ENCODE measurements around the gene FAM47E. TPM values are rescaled to one million over a fixed set of nuclear protein-coding genes. Genes with fewer than 3 reads are reported as not detected.
"Not testable (repeated sequence)": the region's sequence is repeated elsewhere in the genome, so short reads cannot be mapped to it uniquely, and the experiment has no call there.

The FAM47E gene
- polyA plus RNA-seq, 1 donor = 1.5 TPM

DNA sequence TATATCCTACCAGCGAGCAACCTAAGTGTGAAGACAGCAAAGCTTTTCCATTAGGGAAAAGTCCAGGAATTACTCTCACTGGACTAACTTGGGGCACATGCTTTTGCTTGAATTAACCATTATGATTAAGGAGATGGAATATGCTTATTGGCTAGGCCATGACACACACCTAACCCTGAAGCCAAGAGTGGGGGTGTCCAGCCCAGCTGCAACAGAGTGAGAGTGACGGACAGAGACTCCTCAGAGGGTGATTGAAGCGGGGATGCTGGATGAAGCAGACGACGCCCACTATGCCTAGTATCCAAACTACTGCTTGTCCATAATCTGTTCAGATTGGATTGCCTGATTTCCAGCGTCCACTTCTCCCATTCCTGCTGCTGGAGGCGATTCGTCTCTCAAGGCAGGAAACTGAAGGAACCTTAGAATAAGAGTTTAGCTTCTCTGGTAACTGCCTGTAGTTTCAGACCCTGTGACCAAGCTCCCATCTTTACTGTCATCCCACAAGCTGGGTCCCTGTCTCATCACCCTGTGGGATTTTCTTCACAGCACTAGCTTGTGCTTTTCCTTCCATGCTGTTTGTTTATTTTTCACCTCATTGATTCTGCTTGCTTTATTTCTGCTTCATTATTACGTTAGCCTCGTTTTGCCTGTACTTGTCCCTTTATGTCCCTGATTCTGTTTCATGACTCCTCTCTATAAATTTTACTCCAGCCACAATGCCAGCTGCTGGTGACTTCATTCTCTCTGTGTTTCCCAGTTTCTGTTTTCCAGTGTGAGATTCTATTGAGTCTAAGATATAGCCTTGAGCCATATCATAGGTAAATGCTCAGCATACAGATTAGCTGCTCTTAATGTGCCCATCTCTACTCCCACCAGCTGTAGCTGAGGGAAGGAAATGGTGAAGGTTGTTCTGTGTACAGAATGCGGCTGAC, 19.0 kb downstream of the FAM47E start:
- DNase-seq (ENCODE audit: low read depth) = no peak

DNA sequence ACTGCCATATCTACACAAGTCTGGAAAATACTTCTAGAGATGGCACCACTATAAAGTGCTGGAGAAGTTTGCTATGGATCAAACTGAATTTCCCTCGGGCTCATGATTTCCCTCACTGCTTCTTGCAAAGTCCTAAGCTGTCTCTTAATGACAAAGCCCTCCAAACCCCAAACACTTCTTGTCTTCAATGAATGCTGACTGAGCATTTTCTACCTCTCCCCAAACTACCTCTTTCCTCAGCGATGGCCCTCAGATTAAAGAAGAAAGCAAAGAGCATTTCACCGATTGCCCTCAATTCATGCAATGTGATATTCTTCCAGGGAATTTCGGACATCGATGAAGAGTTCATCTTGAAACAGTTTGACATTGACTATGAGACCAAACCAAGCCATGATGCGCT, 19.7 kb downstream of the FAM47E start:
- DNase-seq (ENCODE audit: low read depth) = no peak

DNA sequence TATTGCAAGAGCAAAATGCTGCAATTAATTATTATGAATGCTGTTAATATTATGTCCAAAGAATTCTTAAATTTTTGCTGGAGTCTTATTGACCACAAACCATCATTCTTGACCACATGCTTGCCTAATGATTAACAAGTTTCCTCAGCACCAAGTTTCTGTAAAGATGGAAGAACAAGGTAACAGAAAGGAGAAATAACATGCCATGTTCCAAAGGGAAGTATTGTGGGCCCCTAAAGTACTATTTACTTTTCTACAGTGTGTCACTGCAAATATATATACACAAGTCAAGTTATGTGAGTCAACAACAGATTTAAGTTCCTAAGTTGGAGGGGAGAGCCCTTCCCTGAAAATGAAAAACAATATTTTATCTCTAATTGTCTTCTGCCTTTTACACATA, 20.6 kb downstream of the FAM47E start:
- DNase-seq (ENCODE audit: low read depth) = no peak

DNA sequence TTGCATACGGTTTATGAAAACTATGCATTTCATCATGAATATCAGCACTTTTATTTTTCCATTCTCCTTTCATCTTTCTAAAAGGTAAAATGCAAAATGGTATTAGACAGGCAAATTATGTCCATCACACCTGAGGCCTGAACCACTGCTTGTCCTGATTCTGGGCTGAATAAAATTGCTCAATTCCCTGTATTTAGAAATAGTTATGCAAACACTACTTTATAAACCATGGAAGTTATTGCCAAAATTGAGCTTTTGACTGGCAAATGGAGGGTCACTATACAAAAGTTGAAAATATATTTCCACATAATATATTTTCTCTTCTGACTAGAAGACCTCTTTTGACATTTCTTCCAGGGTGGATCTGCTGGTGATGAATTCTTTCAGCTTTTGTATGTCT, 21.1 kb downstream of the FAM47E start:
- no peak for DNase-seq (ENCODE audit: low read depth)

DNA sequence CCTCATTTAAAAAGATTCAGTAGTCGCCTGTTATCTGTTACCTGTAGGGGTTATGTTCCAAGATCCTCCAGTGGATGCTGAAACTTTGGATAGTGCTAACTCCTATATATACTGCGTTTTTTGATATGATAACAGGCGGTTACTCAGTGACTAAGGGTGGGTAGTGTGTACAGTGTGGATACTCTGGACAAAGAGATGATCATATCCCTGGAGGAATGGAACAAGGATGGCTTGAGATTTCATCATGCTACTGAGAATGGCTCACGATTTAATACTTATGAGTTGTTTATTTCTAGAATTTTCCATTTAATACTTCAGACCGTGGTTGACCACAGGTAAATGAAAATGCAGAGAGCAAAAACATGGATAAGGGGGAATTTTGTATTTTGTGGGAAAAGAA, 21.5 kb downstream of the FAM47E start:
- DNase-seq (ENCODE audit: low read depth) = no peak

DNA sequence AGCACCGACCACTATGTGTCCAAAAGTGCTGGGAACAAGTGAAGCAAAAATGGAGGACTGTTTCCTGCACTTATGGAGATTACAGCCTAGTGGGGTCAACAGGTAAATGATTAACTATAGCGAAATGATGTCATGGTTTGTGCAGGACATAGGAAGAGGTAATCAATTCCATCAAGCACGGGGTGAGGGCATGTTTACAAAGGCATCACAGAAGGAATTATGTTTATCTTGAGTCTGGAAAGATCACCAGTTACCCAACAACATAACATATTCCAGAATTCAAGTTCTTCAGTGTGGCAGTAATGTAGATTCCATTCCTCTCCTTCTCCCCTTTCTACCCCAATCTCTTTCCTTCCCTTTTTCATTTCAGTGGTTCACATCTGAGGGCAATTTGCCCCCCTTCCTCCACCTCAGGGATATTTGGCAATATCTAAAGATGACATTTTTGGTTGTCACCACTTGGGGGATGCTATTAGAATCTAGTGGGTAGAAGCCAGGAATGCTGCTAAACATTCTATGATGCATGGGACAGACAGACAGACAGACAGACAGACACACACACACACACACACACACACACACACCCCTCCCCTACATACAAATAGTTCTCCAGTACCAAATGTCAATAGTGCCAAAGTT, 24.1 kb downstream of the FAM47E start:
- DNase-seq (ENCODE audit: low read depth) = no peak

DNA sequence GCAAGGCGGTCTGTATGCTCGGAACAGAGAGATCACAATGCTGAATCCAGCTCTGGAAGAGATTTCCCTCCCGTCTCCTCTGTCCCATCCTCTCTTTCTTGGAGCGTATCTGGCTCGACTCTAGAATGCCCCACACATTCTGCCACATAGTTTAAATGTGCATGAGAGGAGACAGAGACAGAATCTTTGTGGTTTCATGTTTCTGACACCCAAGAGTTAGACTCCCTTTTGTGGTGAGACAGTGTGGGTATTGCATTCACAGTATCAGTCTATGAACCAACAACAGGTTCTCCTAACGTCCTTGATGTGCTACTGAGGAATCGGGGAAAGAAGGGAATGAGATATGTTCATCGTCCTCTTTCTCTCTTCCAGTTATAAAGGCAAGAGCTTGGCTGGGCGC, 25.3 kb downstream of the FAM47E start:
- no peak for DNase-seq (ENCODE audit: low read depth)

DNA sequence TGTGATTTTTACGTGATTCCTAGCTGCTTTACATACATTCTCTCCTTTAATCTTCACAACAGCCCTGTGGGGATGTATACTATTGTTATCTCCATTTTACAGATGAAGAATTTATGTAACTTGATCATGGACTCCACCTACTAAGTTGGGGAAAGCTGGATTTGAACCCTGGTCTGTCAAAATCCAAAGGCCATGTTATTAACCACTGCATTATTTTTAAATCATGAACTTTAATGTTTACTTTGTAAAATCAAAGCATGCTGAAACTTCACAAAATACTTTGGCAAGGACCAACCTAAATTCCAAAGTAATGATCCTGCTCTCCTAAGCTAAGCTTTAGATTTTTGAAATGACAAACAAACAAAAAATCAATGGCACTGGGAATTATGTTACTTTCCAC, 26.1 kb downstream of the FAM47E start:
- DNase-seq (ENCODE audit: low read depth) = no peak

DNA sequence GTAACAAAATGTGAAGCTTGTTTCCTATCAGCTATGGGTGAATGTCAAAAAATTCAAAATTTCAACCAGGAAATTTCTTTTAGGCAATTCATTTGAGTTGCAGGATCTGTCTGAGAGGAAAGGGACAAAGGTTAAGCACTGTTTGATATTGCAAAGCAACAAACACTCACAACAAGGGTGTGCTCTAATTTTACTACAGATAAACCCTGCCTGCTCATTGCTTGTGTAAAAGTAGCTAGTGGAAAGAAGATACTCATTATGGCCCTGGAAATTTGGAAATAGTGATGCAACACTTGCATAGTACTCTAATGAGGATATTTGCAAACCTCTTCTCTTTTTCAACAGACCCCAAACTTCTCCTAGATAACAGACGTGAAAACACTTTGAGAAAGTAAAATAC, 27.1 kb downstream of the FAM47E start:
- no peak for DNase-seq (ENCODE audit: low read depth)

DNA sequence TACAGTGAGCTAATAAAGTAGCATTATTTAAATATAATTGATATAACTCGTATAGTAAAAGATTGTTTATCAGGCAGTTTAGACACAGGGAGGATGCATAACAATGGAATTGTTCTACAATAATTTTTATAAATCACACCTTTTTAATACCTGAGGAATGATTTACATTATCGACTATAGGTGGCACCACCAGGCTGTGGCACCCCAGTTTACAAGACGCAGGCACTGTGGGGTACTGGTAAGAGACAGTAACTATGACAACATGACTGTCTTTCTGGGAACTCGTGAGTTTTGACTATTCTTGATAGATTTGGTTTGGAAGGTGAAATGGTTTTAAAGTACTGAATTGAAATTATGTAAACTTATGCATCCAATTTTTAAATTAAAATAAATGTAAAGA, 27.9 kb downstream of the FAM47E start:
- DNase-seq (ENCODE audit: low read depth) = no peak

DNA sequence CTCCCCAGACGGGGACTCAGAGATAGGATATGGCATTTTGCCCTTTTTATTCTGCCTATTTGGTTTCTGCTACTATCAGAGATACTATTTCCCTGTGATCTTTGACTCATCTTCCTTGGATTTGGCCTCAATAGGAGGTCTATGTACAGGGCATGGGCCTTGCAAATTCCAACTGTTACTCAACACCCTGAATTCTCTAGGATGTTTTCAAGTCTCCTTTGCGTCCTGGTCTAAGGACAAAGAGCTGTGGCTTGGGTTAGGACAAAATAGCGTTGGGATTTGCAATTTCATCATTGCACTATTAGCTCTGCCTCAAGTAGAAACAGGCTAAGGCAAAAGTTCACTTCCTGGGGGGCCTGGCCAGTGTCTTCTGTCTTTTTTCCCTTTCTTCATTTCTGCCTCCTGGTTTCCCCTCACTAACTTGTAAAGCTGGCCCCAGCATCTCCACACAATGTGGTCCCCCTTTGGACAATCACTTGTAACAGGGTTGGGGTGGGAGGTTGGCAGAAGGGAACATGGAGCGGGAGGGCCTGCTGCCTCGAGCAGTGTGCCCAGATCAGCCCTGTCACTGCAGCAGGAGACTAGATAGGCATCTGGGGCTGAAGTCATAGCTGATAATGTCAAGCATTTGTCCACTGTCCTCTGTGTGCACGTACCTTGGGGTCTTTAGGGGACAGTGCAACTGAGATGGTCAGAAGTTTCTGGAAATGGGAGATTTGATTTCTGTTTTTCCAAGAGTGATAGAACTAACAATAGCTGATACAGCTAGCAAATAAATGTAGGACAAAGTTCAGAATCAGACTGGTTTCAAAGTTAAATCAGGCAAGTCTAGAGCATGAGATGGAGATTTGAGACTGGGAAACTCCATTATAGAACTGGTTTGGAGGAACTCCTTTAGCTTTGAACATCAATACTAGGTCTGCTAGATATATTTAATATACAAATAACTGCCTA, 29.2 kb downstream of the FAM47E start:
- DNase-seq (ENCODE audit: low read depth) = no peak

DNA sequence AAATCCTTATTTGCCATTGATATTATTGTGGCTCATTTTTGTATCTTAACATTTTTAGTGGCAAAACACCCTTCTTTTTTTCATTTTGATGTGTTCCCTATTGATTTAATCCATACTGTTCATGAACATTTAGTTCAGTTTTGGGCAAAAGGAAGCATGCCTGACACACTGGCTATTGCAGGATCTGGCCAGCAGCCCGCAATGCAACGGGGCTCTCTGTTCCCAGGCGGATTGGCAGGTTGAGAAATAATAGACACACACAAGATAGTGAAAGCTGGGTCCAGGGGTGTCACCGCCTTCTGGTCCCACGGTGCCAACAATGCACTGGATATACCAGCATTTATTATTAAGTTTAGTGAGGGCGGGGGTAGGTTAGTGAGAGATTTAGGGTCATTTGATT, 30.1 kb downstream of the FAM47E start:
- DNase-seq (ENCODE audit: low read depth) = not testable (repeated sequence)

DNA sequence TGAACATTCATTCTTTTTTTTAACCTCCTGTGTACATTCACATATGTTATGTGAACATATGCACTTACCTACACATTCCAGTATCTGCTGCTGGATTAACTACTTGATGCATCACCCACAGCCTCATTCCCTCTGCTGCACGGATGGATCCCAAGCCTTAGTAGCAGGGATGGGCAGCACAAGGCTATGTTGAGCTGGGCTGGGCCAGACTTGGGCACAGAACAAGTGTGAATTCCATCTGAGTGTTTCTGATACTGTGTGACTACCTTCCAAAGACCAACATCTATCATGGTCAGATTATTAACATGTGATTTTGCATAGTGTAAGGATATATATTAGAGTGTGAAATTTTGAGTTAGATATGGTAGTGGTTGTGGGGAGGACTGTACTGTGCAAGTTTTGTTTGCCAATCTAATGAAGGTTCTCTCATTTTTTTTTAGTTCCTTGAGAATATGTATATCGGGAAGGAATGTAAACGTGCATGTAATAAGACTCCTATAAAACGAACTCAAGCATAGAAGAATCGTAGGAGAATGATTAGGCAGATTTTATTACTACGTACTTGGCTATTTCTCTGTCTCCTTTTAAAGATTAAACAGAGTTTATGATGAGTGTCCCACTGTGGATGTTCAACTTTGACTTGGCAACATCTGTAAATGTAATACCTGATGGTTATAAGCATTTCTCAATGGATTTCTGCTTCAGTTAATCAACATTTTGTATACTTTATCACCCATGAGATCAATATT, 31.6 kb downstream of the FAM47E start:
- DNase-seq (ENCODE audit: low read depth) = no peak

DNA sequence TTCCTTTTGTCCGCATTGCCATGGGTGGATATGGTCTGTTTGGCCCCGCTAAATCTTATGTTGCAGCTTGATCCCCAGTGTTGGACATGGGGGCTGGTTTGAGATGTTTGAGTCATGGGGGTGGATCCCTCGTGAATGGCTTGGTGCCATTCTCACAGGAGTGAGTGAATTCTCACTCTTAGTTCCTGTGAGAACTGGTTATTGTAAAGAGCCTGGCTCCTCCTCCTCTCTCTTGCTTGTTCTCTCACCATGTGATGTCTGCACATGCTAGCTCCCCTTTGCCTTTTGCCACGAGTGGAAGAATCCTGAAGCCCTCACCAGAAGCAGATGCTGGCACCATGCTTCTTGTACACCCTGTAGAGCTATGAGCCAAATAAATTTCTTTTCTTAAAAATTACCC, 32.4 kb downstream of the FAM47E start:
- no peak for DNase-seq (ENCODE audit: low read depth)

DNA sequence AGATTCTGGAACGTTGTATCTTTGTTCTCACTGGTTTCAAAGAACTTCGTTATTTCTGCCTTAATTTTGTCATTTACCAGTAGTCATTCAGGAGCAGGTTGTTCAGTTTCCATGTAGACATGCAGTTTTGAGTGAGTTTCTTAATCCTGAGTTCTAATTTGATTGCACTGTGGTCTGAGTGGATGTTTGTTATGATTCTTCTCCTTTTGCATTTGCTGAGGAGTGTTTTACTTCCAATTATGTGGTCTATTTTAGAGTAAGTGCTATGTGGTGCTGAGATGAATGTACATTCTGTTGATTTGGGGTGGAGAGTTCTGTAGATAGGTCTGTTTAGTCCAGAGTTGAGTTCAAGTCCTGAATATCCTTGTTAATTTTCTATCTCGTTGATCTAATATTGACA, 36.3 kb downstream of the FAM47E start:
- not testable (repeated sequence) for DNase-seq (ENCODE audit: low read depth)

DNA sequence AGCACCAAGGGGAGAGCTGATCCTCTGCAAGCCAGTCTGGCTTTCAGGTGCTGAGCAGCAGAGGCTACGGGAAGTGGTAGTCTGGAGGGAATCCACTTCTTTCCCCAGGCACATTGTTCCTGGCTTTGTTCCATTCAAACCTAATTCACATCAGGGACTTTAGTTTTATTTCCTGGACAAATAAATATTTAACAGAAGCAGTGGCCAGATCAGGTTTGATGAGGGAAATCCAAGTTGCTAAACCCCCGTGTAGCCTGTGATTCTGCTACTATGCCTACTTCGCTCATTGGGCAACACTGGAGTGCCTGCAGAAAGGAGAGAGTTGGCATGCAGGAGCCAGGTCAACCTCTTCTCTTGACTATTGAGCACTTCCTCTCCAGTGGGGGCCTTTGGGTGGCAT, 41.2 kb downstream of the FAM47E start:
- DNase-seq (ENCODE audit: low read depth) = no peak

DNA sequence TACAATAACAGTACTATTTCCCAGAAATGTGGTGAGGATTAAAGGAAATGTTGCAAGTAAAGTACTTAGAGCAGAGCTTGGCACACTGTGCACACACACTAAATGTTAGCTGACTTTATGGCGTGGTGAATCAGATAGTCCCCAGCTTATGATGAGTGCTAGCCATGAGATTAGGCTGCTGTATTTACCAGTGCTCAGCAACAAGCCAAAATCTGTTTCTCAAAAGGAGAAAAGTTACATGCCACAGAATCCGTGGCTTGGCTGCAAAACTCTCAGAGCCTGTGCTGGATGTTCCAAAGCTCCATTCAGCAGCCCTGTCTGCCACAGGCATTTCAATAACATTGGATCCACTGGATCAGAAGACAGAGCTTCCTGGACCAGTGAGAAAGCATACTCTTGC, 42.3 kb downstream of the FAM47E start:
- no peak for DNase-seq (ENCODE audit: low read depth)

DNA sequence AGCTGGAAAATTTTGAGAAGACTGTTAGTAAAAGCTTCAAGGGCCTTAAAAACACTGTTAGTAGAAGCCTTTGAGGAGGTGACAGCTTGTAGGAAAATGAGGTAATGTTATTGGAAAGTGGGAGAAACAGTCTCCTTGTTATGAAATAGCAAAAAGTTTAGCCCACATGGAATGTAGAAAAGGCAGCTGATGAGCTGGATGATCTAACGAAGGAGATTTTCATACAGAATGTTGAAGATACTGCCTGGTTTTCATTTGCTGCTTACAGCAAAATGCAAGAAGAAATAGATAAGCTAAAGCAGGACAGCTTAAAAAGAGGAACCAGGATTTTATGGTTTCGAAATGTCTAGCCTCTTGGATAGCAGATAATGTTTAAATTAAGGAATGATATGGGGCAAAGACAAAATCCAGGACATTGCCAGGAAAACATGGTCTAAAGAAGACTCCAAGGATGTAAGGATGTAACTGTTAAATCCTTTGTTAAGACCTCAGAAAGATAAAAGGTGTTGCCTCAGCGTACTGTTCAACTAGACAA, 44.8 kb downstream of the FAM47E start:
- no peak for DNase-seq (ENCODE audit: low read depth)

DNA sequence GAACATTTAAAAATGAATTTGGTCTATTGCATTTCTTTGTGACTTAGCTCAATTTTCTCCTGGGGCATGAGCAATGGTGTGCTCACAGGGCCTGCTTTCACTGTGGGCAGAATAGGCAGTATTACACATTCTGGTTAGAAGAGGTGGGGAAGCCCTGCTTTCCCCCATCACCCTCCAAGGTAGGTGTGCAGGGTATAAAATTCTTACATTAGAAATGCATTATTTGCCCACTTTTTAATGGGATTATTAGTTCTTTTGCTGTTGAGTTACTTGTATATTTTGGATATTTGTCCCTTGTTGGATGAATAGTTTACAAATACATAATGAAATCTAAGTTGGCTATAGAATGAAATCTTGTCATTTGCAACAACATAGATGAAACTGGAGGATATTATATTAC, 46.7 kb downstream of the FAM47E start:
- DNase-seq (ENCODE audit: low read depth) = no peak

DNA sequence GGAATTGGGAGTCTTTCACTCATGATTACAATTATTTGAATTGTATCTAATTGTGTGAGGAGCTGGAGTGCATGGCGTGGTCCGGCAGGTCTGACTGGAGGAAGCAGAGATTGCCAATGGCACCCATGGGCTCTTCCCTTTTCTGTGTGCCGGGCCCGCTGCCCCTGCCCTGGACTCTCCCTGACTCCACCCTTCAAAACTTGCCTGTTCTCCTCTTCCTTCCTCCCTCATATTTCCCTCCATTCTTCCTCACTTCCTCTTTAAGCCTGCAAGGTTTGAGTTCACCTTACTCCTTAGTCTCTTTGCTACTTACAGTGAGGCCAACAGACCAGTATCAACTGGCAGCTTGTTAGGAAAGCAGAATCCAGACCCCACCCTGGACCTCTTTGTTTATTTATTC, 48.5 kb downstream of the FAM47E start:
- no peak for DNase-seq (ENCODE audit: low read depth)
